ENCODE measurements around the gene SLC25A42.

Gene SLC25A42

DNA sequence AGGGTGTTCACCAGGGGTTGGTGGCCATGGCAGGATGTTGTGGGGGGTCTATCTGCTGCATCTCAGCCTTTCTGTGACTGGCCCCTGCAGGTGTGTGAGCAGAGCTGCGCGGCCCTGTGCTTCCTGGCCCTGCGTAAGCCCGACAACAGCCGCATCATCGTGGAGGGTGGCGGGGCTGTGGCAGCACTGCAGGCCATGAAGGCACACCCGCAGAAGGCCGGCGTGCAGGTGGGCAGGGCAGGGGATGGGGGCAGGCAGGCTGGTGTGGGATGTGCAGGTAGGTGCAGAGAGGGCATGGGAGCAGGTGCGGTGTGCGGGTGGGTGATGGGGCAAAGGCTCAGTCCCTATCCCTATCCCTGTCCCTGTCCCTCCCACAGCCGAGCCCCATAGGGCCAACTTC, 8.1 kb upstream of the SLC25A42 start:
- DNase-seq = no peak
- Mint-ChIP-seq H3K27me3 (no peaks in the 10 kb centered on the region), H3K4me3 (no peak overlapping the region), H3K9me3 (no peaks in the 10 kb centered on the region), H3K36me3 (peaks cover 50 to 72% of the 10 kb centered on the region in 2 donors), H3K4me1 (peaks cover 0 to 5% of the 10 kb centered on the region in 2 donors), H3K27ac (no peak overlapping the region)
- no peak for ATAC-seq (replicated peaks)

- no peak overlapping the region for H3K4me3 Mint-ChIP-seq
- DNase-seq (no peak), ATAC-seq (replicated peaks) (no peak)
- H3K36me3 Mint-ChIP-seq = peaks cover 42 to 69% of the 10 kb centered on the region in 2 donors
- peaks cover 0 to 5% of the 10 kb centered on the region in 2 donors for H3K4me1 Mint-ChIP-seq
- no peaks in the 10 kb centered on the region for H3K27me3 Mint-ChIP-seq
- H3K9me3 Mint-ChIP-seq = no peaks in the 10 kb centered on the region
- no peak overlapping the region for H3K27ac Mint-ChIP-seq
These were observed 7.0 kb upstream of the SLC25A42 start for GRCh38 chr19:19056636-19057275.

DNA sequence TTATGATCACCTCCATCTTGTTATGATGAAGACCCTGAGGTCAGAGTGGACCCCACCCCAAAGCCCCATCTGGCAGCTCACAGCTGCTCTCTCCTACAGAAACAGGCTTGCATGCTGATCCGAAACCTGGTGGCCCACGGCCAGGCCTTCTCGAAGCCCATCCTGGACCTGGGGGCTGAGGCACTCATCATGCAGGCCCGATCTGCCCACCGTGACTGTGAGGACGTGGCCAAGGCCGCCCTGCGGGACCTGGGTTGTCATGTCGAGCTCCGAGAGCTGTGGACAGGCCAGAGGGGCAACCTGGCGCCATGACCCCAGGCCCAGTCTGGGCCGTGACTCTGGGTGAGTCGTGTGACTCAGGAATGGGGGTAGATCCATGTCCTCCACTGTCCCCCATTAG, 6.5 kb upstream of the SLC25A42 start:
- no peak overlapping the region for H3K27ac Mint-ChIP-seq
- H3K9me3 Mint-ChIP-seq = no peaks in the 10 kb centered on the region
- H3K36me3 Mint-ChIP-seq = peaks cover 39 to 66% of the 10 kb centered on the region in 2 donors
- no peak overlapping the region for H3K4me3 Mint-ChIP-seq
- H3K4me1 Mint-ChIP-seq = peaks cover 2 to 8% of the 10 kb centered on the region in 2 donors
- DNase-seq (no peak), ATAC-seq (replicated peaks) (no peak)
- H3K27me3 Mint-ChIP-seq = no peaks in the 10 kb centered on the region

- Mint-ChIP-seq H3K36me3 (peaks cover 39 to 65% of the 10 kb centered on the region in 2 donors), H3K27ac (no peak overlapping the region), H3K9me3 (no peaks in the 10 kb centered on the region), H3K4me3 (no peak overlapping the region), H3K4me1 (peaks cover 2 to 12% of the 10 kb centered on the region in 2 donors), H3K27me3 (no peaks in the 10 kb centered on the region)
- DNase-seq = no peak
- ATAC-seq (replicated peaks) = no peak
These were observed 6.1 kb upstream of the SLC25A42 start for GRCh38 chr19:19057720-19058119.

DNA sequence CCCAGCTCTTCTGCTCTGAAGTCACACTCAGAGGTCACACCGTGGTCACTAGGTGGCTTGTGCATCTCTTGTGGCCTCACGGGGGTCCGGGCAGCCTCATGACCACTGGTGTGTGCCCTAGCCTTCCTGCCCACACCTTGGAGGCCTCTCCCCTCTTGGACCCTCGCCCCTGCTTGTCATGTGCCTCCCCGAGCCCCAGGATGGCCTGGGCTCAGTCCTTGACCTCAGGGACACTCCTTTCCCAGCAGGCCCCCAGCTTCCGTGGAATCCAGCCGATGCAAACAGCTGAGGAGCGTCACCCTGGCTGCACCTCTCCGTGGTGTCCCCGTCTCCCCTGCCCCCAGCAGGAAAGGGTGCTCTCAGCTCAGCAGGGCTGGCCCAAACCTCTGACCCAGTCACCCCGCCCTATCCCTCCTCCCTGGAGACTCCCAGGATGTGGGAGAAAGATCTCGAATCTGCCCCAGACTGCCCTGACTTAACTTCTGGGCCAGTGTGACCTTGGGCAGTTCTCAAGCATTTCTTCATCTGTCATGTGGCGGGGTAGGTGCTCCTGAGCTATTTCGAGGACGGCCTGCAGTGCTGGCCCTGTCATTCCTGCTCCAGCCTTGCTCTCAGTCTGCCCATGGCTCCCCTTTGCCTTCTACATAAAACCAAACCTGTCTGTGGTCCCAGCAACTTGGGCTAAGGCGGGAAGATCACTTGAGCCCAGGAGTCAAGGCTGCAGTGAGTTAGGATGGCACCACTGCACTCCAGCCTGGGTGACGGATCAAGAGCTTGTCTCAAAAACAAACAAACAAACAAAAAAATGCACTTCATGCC, 4.6 kb upstream of the SLC25A42 start:
- no peak for DNase-seq
- no peaks in the 10 kb centered on the region for H3K9me3 Mint-ChIP-seq
- no peak for ATAC-seq (replicated peaks)
- H3K27me3 Mint-ChIP-seq = no peaks in the 10 kb centered on the region
- H3K4me3 Mint-ChIP-seq = no peak overlapping the region
- H3K4me1 Mint-ChIP-seq = peaks cover 3 to 12% of the 10 kb centered on the region in 2 donors
- peaks cover 37 to 56% of the 10 kb centered on the region in 2 donors for H3K36me3 Mint-ChIP-seq
- no peak overlapping the region for H3K27ac Mint-ChIP-seq

GRCh38 chr19:19059837-19060611, 3.8 kb upstream of the SLC25A42 start:
- Mint-ChIP-seq H3K27ac (no peak overlapping the region), H3K4me1 (peaks cover 9 to 20% of the 10 kb centered on the region in 2 donors), H3K4me3 (no peak overlapping the region), H3K27me3 (no peaks in the 10 kb centered on the region), H3K9me3 (no peaks in the 10 kb centered on the region), H3K36me3 (peaks cover 36 to 54% of the 10 kb centered on the region in 2 donors)
- ATAC-seq (replicated peaks) = no peak
- no peak for DNase-seq

DNA sequence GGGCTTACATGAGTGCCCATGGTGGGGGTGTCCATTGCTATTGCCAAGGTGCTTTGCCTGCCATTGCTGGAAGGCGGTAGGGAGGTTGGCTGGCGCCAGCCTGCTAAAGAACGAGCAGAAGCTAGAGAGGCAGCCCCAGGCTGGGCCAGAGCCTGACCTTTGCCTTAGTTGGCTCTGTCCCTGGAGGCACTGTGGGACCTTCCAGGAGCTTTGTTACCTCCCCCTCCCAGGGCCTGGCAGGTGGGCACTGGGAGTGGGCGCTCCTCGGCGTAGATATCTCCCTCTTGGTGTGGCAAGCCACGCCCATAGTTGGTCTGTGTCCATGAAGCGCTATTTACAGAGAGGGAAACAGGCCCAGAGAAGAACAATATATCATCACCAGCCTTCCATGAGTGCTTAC, 2.3 kb upstream of the SLC25A42 start:
- Mint-ChIP-seq H3K4me3 (no peak overlapping the region), H3K9me3 (no peaks in the 10 kb centered on the region), H3K27ac (no peak overlapping the region), H3K27me3 (no peaks in the 10 kb centered on the region), H3K4me1 (peaks cover 9 to 30% of the 10 kb centered on the region in 2 donors), H3K36me3 (peaks cover 32 to 45% of the 10 kb centered on the region in 2 donors)
- ATAC-seq (replicated peaks) (no peak), DNase-seq (no peak)

GRCh38 chr19:19062454-19063182, 1.2 kb upstream of the SLC25A42 start:
- Mint-ChIP-seq H3K36me3 (peaks cover 25 to 35% of the 10 kb centered on the region in 2 donors), H3K9me3 (no peaks in the 10 kb centered on the region), H3K27ac (peak overlapping the region; percentile 76), H3K4me1 (peaks cover 15 to 41% of the 10 kb centered on the region in 2 donors), H3K27me3 (no peaks in the 10 kb centered on the region), H3K4me3 (peak overlapping the region; percentile 90 to 92)
- ATAC-seq (replicated peaks) = no peak
- DNase-seq = no peak

DNA sequence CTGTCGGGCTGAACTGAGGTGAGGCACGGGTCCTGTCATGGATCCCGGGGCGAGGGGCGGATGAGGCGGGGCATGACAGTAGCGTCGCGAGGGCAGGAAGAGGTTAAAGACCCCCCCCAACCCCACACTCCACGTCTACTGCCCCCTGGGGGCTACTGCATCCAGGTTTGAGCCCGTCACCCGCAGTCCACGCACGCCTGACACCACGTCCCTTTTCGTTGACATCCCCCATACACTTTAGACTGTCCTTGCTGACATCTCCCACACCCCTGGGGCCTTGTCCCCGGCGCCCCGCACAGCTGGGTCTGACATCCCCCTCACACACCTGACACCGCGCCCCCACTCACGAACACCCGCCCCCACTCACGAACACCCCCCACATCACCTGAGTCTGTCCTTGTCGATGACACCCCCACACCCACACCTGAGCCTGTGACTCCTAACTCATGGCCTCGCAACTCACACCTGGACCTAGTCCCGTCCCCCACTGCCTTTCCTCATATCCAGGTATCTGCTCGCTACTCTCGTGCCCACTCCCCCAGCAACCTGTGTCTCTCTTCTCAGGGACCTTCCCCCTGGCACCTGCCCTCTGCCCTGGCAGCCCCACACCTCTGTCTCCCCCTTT, 416 bp downstream of the SLC25A42 start:
- Mint-ChIP-seq H3K9me3 (no peaks in the 10 kb centered on the region), H3K36me3 (peaks cover 10 to 20% of the 10 kb centered on the region in 2 donors), H3K4me1 (peaks cover 17 to 48% of the 10 kb centered on the region in 2 donors), H3K27ac (peak overlapping the region; percentile 89), H3K4me3 (peak overlapping the region; percentile 90 to 92), H3K27me3 (no peaks in the 10 kb centered on the region)
- no peak for DNase-seq
- ATAC-seq (replicated peaks) = peak; percentile 21 to 27

DNA sequence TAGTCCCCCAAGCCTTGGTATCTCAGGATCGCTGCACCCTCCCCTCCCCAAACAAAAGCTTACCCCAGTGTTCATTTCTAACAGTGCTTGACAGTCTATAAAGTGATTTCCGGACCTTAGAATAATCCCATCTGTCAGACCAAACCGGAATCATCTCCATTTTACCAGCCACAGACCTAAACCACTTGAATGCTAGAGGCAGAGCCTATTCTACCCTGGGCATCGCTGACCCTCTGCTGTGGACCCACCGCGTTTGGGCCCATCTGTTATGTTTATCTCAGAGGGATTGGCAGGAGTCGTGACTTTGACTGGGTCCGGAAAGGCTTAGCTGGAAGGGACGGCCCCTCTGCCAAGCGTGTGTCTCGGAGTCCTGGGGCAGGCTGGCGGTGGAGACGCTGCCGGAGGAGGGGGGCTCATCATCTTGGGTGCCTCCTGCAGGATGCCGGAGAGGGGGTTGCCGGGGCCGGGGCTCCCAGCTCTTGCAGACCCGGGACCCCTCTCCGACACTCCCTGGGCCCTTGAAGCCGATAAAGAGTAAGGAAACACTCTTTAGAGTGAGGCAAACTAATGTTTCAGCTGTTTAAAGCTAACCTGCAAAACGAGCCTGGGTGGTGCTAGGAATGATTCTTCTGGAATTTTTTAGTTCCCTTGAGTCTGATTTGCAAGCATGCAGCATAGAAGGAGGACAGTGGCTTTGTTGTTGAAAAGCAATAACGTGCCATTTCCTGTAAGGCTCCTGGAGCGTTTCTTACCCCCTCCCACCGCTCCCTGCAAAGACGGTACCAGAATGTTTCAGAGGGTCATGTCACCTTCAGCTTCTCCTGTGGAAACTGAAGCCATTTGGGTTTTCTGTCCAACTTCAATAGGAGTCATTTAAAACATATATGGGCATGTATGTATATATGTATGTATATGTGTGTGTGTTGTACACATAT, 1.3 kb downstream of the SLC25A42 start:
- H3K4me3 Mint-ChIP-seq = peak overlapping the region; percentile 90 to 92
- H3K27ac Mint-ChIP-seq = peak overlapping the region; percentile 89
- no peaks in the 10 kb centered on the region for H3K9me3 Mint-ChIP-seq
- ATAC-seq (replicated peaks) (no peak), DNase-seq (peak; percentile 38)
- H3K27me3 Mint-ChIP-seq = no peaks in the 10 kb centered on the region
- peaks cover 20 to 55% of the 10 kb centered on the region in 2 donors for H3K4me1 Mint-ChIP-seq
- H3K36me3 Mint-ChIP-seq = peaks cover 1 to 11% of the 10 kb centered on the region in 2 donors

DNA sequence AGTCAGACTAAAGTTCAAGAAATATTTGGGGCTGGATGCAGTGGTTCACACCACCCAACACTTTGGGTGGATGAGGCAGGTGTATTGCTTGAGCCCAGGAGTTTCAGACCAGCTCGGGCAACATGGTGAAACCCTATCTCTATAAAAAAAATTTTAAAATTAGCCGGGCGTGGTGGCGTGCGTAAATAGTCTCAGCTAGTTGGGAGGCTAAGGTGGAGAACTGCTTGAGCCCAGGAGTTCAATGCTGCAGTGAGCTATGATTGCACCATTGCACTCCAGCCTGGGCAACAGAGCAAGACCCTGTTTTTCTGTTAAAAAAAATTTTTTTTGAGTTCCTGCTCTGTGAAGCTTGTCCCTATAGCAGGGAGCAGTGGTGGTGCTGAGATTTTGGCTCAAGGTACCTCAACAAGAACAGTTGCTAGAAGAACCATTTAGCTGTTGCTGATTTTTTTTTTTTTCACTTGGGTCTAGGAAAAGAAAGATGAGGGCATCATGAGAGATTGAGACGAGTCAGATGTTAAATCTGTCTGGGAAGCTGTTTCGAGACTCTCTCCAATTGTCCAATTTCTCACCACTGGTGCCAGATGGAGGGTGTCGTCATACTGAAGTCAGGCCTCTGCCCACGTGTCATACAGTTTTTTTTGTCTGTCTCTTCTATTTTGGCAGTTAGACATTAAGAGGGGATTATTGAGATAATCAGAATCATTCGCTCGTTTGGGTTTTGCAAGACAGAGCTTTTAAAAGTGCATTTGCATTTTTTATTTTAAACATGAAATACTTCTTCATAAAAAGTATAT, 3.7 kb downstream of the SLC25A42 start:
- H3K27me3 Mint-ChIP-seq = no peaks in the 10 kb centered on the region
- peak overlapping the region; percentile 83 for H3K27ac Mint-ChIP-seq
- peaks cover 21 to 58% of the 10 kb centered on the region in 2 donors for H3K4me1 Mint-ChIP-seq
- DNase-seq = no peak
- no peaks in the 10 kb centered on the region for H3K9me3 Mint-ChIP-seq
- no peak for ATAC-seq (replicated peaks)
- peaks cover 0 to 5% of the 10 kb centered on the region in 2 donors for H3K36me3 Mint-ChIP-seq
- peak overlapping the region; percentile 2 to 25 for H3K4me3 Mint-ChIP-seq
